Keratinocyte (primary cell): ENCODE data around the gene CMSS1. TPM values are rescaled to one million over a fixed set of nuclear protein-coding genes. Genes with fewer than 3 reads are reported as not detected.

Source experiments
- DNase-seq: peaks from one replicate; pipeline ENCODE4 v3.0.0-alpha.2; 2011; ENCODE audit warnings: low read depth, missing footprints, low spot score
- FAIRE-seq: peaks from 2 replicates; lab custom pipeline; 2011; peaks lifted over from hg19 to GRCh38; lab: Jason Lieb, UNC
- H2AFZ ChIP-seq: 2 replicates; pipeline ENCODE4 v1.6.0; 2012; ENCODE audit warnings: low read length, control low read depth, inconsistent platforms; ENCODE audit not compliant: control insufficient read depth
- H3K27ac ChIP-seq: 2 replicates; pipeline ENCODE4 v1.5.1; 2011; ENCODE audit warnings: low read length; ENCODE audit not compliant: control insufficient read depth, insufficient read depth
- H3K27me3 ChIP-seq: 3 replicates; pipeline ENCODE4 v1.6.0; 2011; ENCODE audit warnings: low read length; ENCODE audit not compliant: control insufficient read depth, insufficient read depth; ENCODE audit errors: extremely low read depth
- H3K36me3 ChIP-seq, 2 experiments: 2 replicates in 1 of 2; 3 replicates in 1 of 2; pipeline ENCODE4 v1.5.1; 2011; ENCODE audit warnings: low read length in 2 of 2, mild to moderate bottlenecking in 1 of 2; ENCODE audit not compliant: control insufficient read depth in 2 of 2, insufficient read depth in 2 of 2; ENCODE audit errors: extremely low read depth in 1 of 2
- H3K4me1 ChIP-seq: 3 replicates; pipeline ENCODE4 v1.5.1; 2011; ENCODE audit warnings: low read length; ENCODE audit not compliant: control insufficient read depth, insufficient read depth; ENCODE audit errors: extremely low read depth
- H3K4me2 ChIP-seq: 3 replicates; pipeline ENCODE4 v1.6.0; 2011; ENCODE audit warnings: low read depth, low read length; ENCODE audit not compliant: control insufficient read depth, insufficient read depth; ENCODE audit errors: extremely low read depth
- H3K4me3 ChIP-seq, 3 experiments: fragments of 200-600 bp in 1 of 3; sonication (generic) in 1 of 3; 2 replicates in 2 of 3; 3 replicates in 1 of 3; pipeline ENCODE4 v1.5.1; 2011 to 2016; ENCODE audit warnings: low read length in 3 of 3, mild to moderate bottlenecking in 3 of 3, control low read depth in 2 of 3, inconsistent platforms in 1 of 3, low read depth in 1 of 3, mixed read lengths in 1 of 3, mixed run types in 1 of 3, moderate library complexity in 1 of 3; ENCODE audit not compliant: control insufficient read depth in 2 of 3, insufficient read depth in 2 of 3; ENCODE audit errors: extremely low read depth in 1 of 3
- H3K79me2 ChIP-seq: 2 replicates; pipeline ENCODE4 v1.6.0; 2012; ENCODE audit warnings: low read length; ENCODE audit not compliant: control insufficient read depth, insufficient read depth
- H3K9ac ChIP-seq: 3 replicates; pipeline ENCODE4 v1.6.0; 2011; ENCODE audit warnings: low read length; ENCODE audit not compliant: control insufficient read depth, insufficient read depth; ENCODE audit errors: extremely low read depth
- H3K9me1 ChIP-seq: 3 replicates; pipeline ENCODE4 v1.6.0; 2011; ENCODE audit warnings: low read length; ENCODE audit not compliant: control insufficient read depth, insufficient read depth; ENCODE audit errors: extremely low read depth
- H3K9me3 ChIP-seq: 2 replicates; pipeline ENCODE4 v1.5.1; 2012; ENCODE audit warnings: low read depth, low read length; ENCODE audit not compliant: control insufficient read depth
- H4K20me1 ChIP-seq: 3 replicates; pipeline ENCODE4 v1.6.0; 2011; ENCODE audit warnings: low read length; ENCODE audit not compliant: control insufficient read depth, insufficient read depth; ENCODE audit errors: extremely low read depth
- CTCF ChIP-seq, 3 experiments: IDR thresholded peaks in 1 of 3; conservative IDR thresholded peaks in 1 of 3; optimal IDR thresholded peaks in 1 of 3; 2 replicates in 2 of 3; 3 replicates in 1 of 3; pipeline versions ENCODE3 to v1.5.1; 2011; ENCODE audit warnings: low read length in 3 of 3, mild to moderate bottlenecking in 3 of 3, moderate library complexity in 2 of 3, control low read depth in 1 of 3, inconsistent platforms in 1 of 3; ENCODE audit not compliant: insufficient read depth in 2 of 3; ENCODE audit errors: extremely low read depth in 1 of 3
- EZH2 ChIP-seq: IDR thresholded peaks from one replicate; pipeline ENCODE4 v1.6.1; 2012; ENCODE audit warnings: inconsistent platforms, mild to moderate bottlenecking, low read length, moderate library complexity
- dilution Hi-C: fragments of 300-500 bp; cut with MboI; formaldehyde crosslinking; loops from one replicate; pipeline ENCODE4 v1.7.0; 2020; ENCODE audit warnings: low sequenced_read_pairs; ENCODE audit not compliant: extremely low pct_ligation_motif_present
- polyA plus RNA-seq, 5 experiments: library from polyadenylated mRNA; depleted of rRNA in 3 of 5; stranded (reverse) in 3 of 5; stranded (forward) in 1 of 5; unstranded in 1 of 5; fragments of >200 nt; gene quantifications; 1 replicate in 1 of 5; 2 replicates in 3 of 5; 3 replicates in 1 of 5; pipeline versions ENCODE4 v1.2.1 to v1.2.3, GENCODE V29; 2011 to 2012; ENCODE audit warnings: missing spikeins in 2 of 5, low read depth in 1 of 5, low replicate concordance in 1 of 5

CMSS1 gene
- polyA plus RNA-seq, 1 donor (not counting 4 experiments of a cell fraction or from before 2014, with no cell fraction given) = 37.2 TPM

GRCh38 chr3:99895131-99895696 is 77.6 kb downstream of the CMSS1 start:
- Histone ChIP-seq H3K9me3 (no peaks in the 10 kb centered on the region), H3K9ac (no peak overlapping the region), H3K4me2 (peak overlapping the region; percentile 70), H3K36me3 (no peaks in the 10 kb centered on the region), H4K20me1 (no peaks in the 10 kb centered on the region), H3K79me2 (peaks cover 4% of the 10 kb centered on the region), H3K27ac (peak overlapping the region; percentile 78), H3K9me1 (no peaks in the 10 kb centered on the region), H3K4me1 (peaks cover 16% of the 10 kb centered on the region), H3K4me3 (no peak overlapping the region), H3K27me3 (no peaks in the 10 kb centered on the region), H2AFZ (no peak overlapping the region)
- DNase-seq (no peak), FAIRE-seq (no peak)
- TF ChIP-seq EZH2 (no peak), CTCF (optimal IDR thresholded peaks at IDR 0.05 in 1 of 3, IDR thresholded peaks at IDR 0.05 in 1 of 3, conservative IDR thresholded peaks at IDR 0.05 in 1 of 3; ENCODE audit: extremely low read depth in 1 of 3, insufficient read depth in 2 of 3, low read length in 3 of 3) (no peak)
- dilution Hi-C loops = no loop called here

- peak overlapping the region; percentile 78 for H3K27ac ChIP-seq
- H3K4me2 ChIP-seq = peak overlapping the region; percentile 70
- H3K79me2 ChIP-seq = peaks cover 4% of the 10 kb centered on the region
- FAIRE-seq (peak; percentile 92), DNase-seq (peak; percentile 56)
- TF ChIP-seq CTCF (optimal IDR thresholded peaks at IDR 0.05 in 1 of 3, IDR thresholded peaks at IDR 0.05 in 1 of 3, conservative IDR thresholded peaks at IDR 0.05 in 1 of 3; ENCODE audit: extremely low read depth in 1 of 3, insufficient read depth in 2 of 3, low read length in 3 of 3) = no peak
- no peak for TF ChIP-seq EZH2
- peak overlapping the region; percentile 35 for H3K9ac ChIP-seq
- H3K4me1 ChIP-seq = peaks cover 23% of the 10 kb centered on the region
- H4K20me1 ChIP-seq = no peaks in the 10 kb centered on the region
- H3K36me3 ChIP-seq = no peaks in the 10 kb centered on the region
- dilution Hi-C loops = no loop called here
- H2AFZ ChIP-seq = peak overlapping the region; percentile 70
- H3K4me3 ChIP-seq = peak overlapping the region in 1 of 3 experiments; percentile 12
- H3K9me3 ChIP-seq = no peaks in the 10 kb centered on the region
- no peaks in the 10 kb centered on the region for H3K27me3 ChIP-seq
- no peaks in the 10 kb centered on the region for H3K9me1 ChIP-seq
Measured at GRCh38 chr3:99895703-99896441, 78.2 kb downstream of the CMSS1 start.
